HCT116 (cell line): ENCODE results near the gene OR2AG1. TPM values are rescaled to one million over a fixed set of nuclear protein-coding genes. Genes with fewer than 3 reads are reported as not detected.
"Not testable (repeated sequence)": the region's sequence is repeated elsewhere in the genome, so short reads cannot be mapped to it uniquely, and the experiment has no call there.

ENCODE experiments used
- ATAC-seq: fragments of 200-7000 bp; cut with Tn5 transposase; 2 replicates; pipeline ENCODE4 v1.9.1; 2020; ENCODE audit warnings: mild to moderate bottlenecking, moderate library complexity
- BruUV-seq: library from RNA; stranded (reverse); fragments of 400-500 nt; replicated peaks from 2 replicates; lab custom pipeline; 2021; lab: Mats Ljungman, UMichigan
- CTCF ChIA-PET: fragments of 300-600 bp; sonication (Branson Sonifier 250); formaldehyde crosslinking; loops from one replicate; lab custom pipeline; 2021; ENCODE audit warnings: antibody characterized with exemption; lab: Charles Lee
- POLR2A ChIA-PET: fragments of 300-600, 350-600 bp; sonication (Branson Sonifier 250); formaldehyde crosslinking; loops from one replicate; lab custom pipeline; 2021; ENCODE audit warnings: antibody characterized with exemption; lab: Charles Lee
- RAD21 ChIA-PET, 2 experiments: fragments of 300-600 bp; sonication (Branson Sonifier 250); formaldehyde crosslinking; loops; one replicate each; lab custom pipeline; 2023; ENCODE audit warnings: low total read pairs in 2 of 2; ENCODE audit not compliant: uncharacterized antibody in 2 of 2, unreplicated experiment in 2 of 2, low non-redundant PET in 1 of 2; lab: Charles Lee
- DNase-seq: peaks from one replicate; pipeline ENCODE4 v3.0.0-alpha.2; 2010; ENCODE audit warnings: low read depth, low spot score
- H2AFZ ChIP-seq: fragments of 200-600 bp; shearing (Covaris generic), sonication (generic); 2 replicates; pipeline ENCODE4 v1.6.1; 2017; ENCODE audit warnings: low read depth, mixed run types, mixed read lengths, antibody characterized with exemption, low read length; ENCODE audit not compliant: poor library complexity, severe bottlenecking
- H3K27ac ChIP-seq: 2 replicates; pipeline ENCODE4 v1.5.1; 2012; ENCODE audit warnings: low read depth, low read length
- H3K27me3 ChIP-seq: fragments of 200-600 bp; sonication (generic); 2 replicates; pipeline ENCODE4 v1.6.1; 2016; ENCODE audit warnings: mixed run types, low read length, mixed read lengths; ENCODE audit not compliant: insufficient read depth
- H3K36me3 ChIP-seq, 2 experiments: fragments of 200-500 bp in 1 of 2; fragments of 200-600 bp in 1 of 2; sonication (Bioruptor generic) in 1 of 2; sonication (generic) in 1 of 2; 2 replicates each; pipeline versions ENCODE4 v1.5.1 to v1.6.1; 2014 to 2016; ENCODE audit warnings: low read length in 2 of 2, inconsistent platforms in 1 of 2, mixed read lengths in 1 of 2, mixed run types in 1 of 2; ENCODE audit not compliant: insufficient read depth in 2 of 2, control insufficient read depth in 1 of 2
- H3K4me1 ChIP-seq, 2 experiments: fragments of 200-600 bp in 1 of 2; sonication (generic) in 1 of 2; 2 replicates each; pipeline versions ENCODE4 v1.5.1 to v1.6.1; 2012 to 2017; ENCODE audit warnings: low read length in 2 of 2, inconsistent platforms in 1 of 2, mild to moderate bottlenecking in 1 of 2, mixed read lengths in 1 of 2, mixed run types in 1 of 2, moderate library complexity in 1 of 2; ENCODE audit not compliant: insufficient read depth in 2 of 2, control insufficient read depth in 1 of 2
- H3K4me2 ChIP-seq: fragments of 200-600 bp; sonication (generic); 2 replicates; pipeline ENCODE4 v1.6.1; 2017; ENCODE audit warnings: mixed run types, low read length, mixed read lengths
- H3K4me3 ChIP-seq, 2 experiments: fragments of 200-600 bp in 1 of 2; sonication (generic) in 1 of 2; replicated peaks in 1 of 2; 2 replicates each; pipeline ENCODE4 v1.5.1; 2011 to 2016; ENCODE audit warnings: low read length in 2 of 2, control low read depth in 1 of 2, low read depth in 1 of 2, mild to moderate bottlenecking in 1 of 2, mixed read lengths in 1 of 2, mixed run types in 1 of 2
- H3K79me2 ChIP-seq: fragments of 200-600 bp; sonication (generic); 2 replicates; pipeline ENCODE4 v1.6.1; 2017; ENCODE audit warnings: mild to moderate bottlenecking, mixed run types, low read length, moderate library complexity, mixed read lengths; ENCODE audit not compliant: insufficient read depth
- H3K9ac ChIP-seq: fragments of 200-600 bp; sonication (generic); 2 replicates; pipeline ENCODE4 v1.6.1; 2016; ENCODE audit warnings: low read length, mixed read lengths
- H3K9me2 ChIP-seq: fragments of 200-600 bp; sonication (generic), shearing (Covaris generic); 2 replicates; pipeline ENCODE4 v1.6.1; 2017; ENCODE audit warnings: mixed run types, mild to moderate bottlenecking, moderate library complexity; ENCODE audit not compliant: insufficient read depth
- H3K9me3 ChIP-seq, 2 experiments: fragments of 200-500 bp in 1 of 2; fragments of 200-600 bp in 1 of 2; sonication (Bioruptor generic) in 1 of 2; sonication (generic) in 1 of 2; 2 replicates each; pipeline ENCODE4 v1.6.1; 2014 to 2017; ENCODE audit warnings: low read length in 2 of 2, mixed read lengths in 2 of 2, inconsistent platforms in 1 of 2, low read depth in 1 of 2, mild to moderate bottlenecking in 1 of 2, mixed run types in 1 of 2, moderate library complexity in 1 of 2; ENCODE audit not compliant: control insufficient read depth in 1 of 2, insufficient read depth in 1 of 2
- H4K20me1 ChIP-seq: fragments of 200-600 bp; sonication (generic), shearing (Covaris generic); 2 replicates; pipeline ENCODE4 v1.6.1; 2017; ENCODE audit warnings: mixed run types, mild to moderate bottlenecking, moderate library complexity; ENCODE audit not compliant: insufficient read depth
- ATF3 ChIP-seq: IDR thresholded peaks from 2 replicates; pipeline ENCODE4 v1.6.1; 2012
- CTCF ChIP-seq, 3 experiments: fragments of 200-600 bp in 1 of 3; sonication (generic) in 1 of 3; IDR thresholded peaks in 2 of 3; conservative IDR thresholded peaks in 1 of 3; 2 replicates each; pipeline ENCODE4 v1.5.1; 2012 to 2017; ENCODE audit warnings: low read depth in 2 of 3, low read length in 2 of 3, antibody characterized with exemption in 1 of 3, borderline replicate concordance in 1 of 3, control low read depth in 1 of 3, mild to moderate bottlenecking in 1 of 3, mixed read lengths in 1 of 3, mixed run types in 1 of 3, moderate library complexity in 1 of 3; ENCODE audit not compliant: insufficient read depth in 1 of 3
- EZH2phosphoT487 ChIP-seq: fragments of 200-600 bp; IDR thresholded peaks from 2 replicates; pipeline ENCODE4 v1.6.1; 2018; ENCODE audit warnings: antibody characterized with exemption, borderline replicate concordance
- FOSL1 ChIP-seq: IDR thresholded peaks from 2 replicates; pipeline ENCODE4 v1.6.1; 2012; ENCODE audit warnings: low read depth
- MAX ChIP-seq: IDR thresholded peaks from 2 replicates; pipeline ENCODE4 v1.6.1; 2012
- RAD21 ChIP-seq: IDR thresholded peaks from 2 replicates; pipeline ENCODE4 v1.6.1; 2012; ENCODE audit warnings: low read depth, mild to moderate bottlenecking
- REST ChIP-seq: IDR thresholded peaks from 2 replicates; pipeline ENCODE4 v1.6.1; 2012; ENCODE audit warnings: low read depth
- SP1 ChIP-seq: IDR thresholded peaks from 2 replicates; pipeline ENCODE4 v1.6.1; 2012; ENCODE audit warnings: low read depth
- YY1 ChIP-seq: IDR thresholded peaks from 2 replicates; pipeline ENCODE4 v1.6.1; 2011; ENCODE audit warnings: low read length, low read depth, moderate library complexity, mild to moderate bottlenecking; ENCODE audit not compliant: insufficient replicate concordance; ENCODE audit errors: extremely low read depth
- ZFX ChIP-seq: fragments of 450-650 bp; IDR thresholded peaks from 2 replicates; pipeline ENCODE4 v1.6.1; 2017
- intact Hi-C: fragments of 100-400 bp; cut with micrococcal nuclease; formaldehyde crosslinking; loops from 2 replicates; pipeline ENCODE4 v1.10.0; 2022
- total RNA-seq: library from RNA; stranded (reverse); gene quantifications from one replicate; pipeline ENCODE4 v1.2.1, GENCODE V29; 2021; ENCODE audit not compliant: unreplicated experiment

Gene OR2AG1
- total RNA-seq, 1 experiment from 2014 or later: not detected

DNA sequence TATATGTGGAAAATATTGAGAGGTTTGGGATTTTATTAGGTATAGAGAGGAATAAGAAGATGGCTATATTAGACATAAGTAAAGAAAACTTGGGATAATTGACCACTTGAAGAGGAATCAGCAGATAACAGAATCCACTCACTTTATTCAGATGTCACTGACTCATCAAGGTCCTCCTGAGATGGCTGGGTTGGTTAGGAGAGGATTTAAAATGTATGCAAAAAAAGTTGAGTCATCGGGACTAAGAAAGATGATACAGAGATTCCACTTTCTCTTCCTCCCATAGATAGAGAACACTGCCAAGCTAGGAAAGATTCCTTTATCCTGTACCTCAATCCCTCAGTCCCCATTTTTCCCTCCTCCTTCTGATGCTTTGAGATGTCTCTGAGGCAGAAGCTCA lies 16.6 kb downstream of the OR2AG1 start, which contains the start of gene OR6A2:
Gene OR6A2, minus strand, starts transcription at position 288 of the 400 bp plus-strand sequence. CDS start 3,981 bp downstream, outside the sequence.
- H3K4me2 ChIP-seq: no peak within 1 kb of the TSS
- no peaks in the 10 kb centered on the region; the same call in 1 of the 2 replicates for H3K27me3 ChIP-seq
- H3K9me2 ChIP-seq: no peaks in the 10 kb centered on the region
- POLR2A ChIA-PET: no interaction called here
- intact Hi-C loops: no loop called here
- no peak within 1 kb of the TSS for H2AFZ ChIP-seq
- H3K4me1 ChIP-seq: no peaks in the 10 kb centered on the region
- no TSS peak for BruUV-seq
- no peaks in the 10 kb centered on the region for H3K79me2 ChIP-seq
- TF ChIP-seq SP1 (no peak), MAX (no peak), ZFX (no peak), CTCF (IDR thresholded peaks at IDR 0.05 in 2 of 3, conservative IDR thresholded peaks at IDR 0.05 in 1 of 3; ENCODE audit: borderline replicate concordance in 1 of 3, insufficient read depth in 1 of 3, low read depth in 2 of 3, low read length in 2 of 3) (no peak), EZH2phosphoT487 (no peak), YY1 (no peak), RAD21 (no peak), FOSL1 (no peak), ATF3 (no peak), REST (no peak)
- CTCF ChIA-PET: interaction anchor here (1.1 kb wide), 1 partner anchor 13 kb away, joined by 4 read pairs; no protein-coding TSS in a partner anchor
- DNase-seq (no peak), ATAC-seq (no peak)
- H3K4me3 ChIP-seq: no peak within 1 kb of the TSS
- RAD21 ChIA-PET: no interaction called here
- H4K20me1 ChIP-seq: no peaks in the 10 kb centered on the region
- no peak within 1 kb of the TSS for H3K9ac ChIP-seq
- no peak within 1 kb of the TSS for H3K27ac ChIP-seq
- H3K9me3 ChIP-seq: no peaks in the 10 kb centered on the region
- no peaks in the 10 kb centered on the region for H3K36me3 ChIP-seq

DNA sequence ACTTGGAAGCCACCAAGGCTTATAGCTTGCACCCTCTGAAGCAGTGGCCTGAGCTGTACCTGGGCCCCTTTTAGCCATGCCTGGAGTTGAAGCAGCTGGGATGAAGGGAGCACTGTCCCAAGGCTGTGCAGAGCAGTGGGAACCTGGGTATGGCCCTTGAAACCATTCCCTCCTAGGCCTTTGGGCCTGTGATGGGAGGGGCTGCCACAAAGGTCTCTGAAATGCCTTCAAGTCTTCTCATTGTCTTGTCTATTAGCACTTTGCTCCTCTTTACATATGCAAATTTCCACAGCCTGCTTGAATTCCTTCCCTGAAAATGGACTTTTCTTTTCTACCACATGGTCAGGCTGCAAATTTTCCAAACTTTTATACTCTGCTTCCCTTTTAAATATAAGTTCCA lies 18.3 kb downstream of the OR2AG1 start:
- H3K4me3 ChIP-seq, H3K27me3 ChIP-seq, ATAC-seq, H3K9ac ChIP-seq, H3K27ac ChIP-seq, CTCF ChIA-PET, H3K4me1 ChIP-seq, H3K79me2 ChIP-seq, H3K4me2 ChIP-seq, intact Hi-C loops, H3K9me2 ChIP-seq, H3K36me3 ChIP-seq, POLR2A ChIA-PET, H4K20me1 ChIP-seq, DNase-seq, BruUV-seq, H2AFZ ChIP-seq, RAD21 ChIA-PET, H3K9me3 ChIP-seq: not testable (repeated sequence)
